Stimulated activated CD4-positive, alpha-beta T cell treated with anti-CD3 and anti-CD28 coated beads, TNF-alpha, amount 100 ng/mL, for 1 hour (primary cell): Measurements from ENCODE around the gene SPAG7.
A peak's percentile ranks its signal among the peaks of the same experiment; 100 is the strongest.

Experiments
- DNase-seq, 3 donors: peaks; one replicate each; pipeline ENCODE4 v3.0.0-alpha.2; 2020; ENCODE audit warnings: low read depth in 3 of 3, low spot score in 1 of 3

SPAG7 gene

DNA sequence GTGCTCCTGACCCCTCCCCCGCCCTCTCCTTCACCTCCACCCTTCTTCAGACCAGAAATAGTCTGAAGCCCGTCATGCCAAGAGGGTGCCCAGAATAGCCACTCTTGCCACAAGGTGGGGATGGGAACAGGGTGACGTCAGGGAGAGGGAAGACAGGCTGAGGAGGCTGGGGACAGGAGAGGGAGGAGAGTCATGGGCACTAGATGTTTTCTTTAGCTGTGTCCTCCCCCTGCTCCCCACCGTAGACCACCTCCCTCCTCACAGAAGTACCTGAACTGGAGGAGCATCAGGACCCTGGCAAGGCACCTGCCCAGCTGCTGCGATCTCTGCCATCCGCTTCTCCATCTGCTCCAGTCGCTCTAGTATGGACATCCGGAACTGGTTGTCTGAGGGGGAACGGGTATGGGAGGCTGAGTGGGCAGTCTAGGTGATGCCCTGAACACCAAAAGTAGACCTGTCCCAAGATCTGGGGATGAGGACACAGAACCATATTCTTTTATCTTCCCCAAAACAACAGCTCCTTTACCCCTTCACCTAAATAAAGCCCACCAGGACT is 6.6 kb upstream of the SPAG7 start:
- no peak for DNase-seq

GRCh38 chr17:4973256-4974114 is 5.9 kb upstream of the SPAG7 start:
- DNase-seq: no peak

DNA sequence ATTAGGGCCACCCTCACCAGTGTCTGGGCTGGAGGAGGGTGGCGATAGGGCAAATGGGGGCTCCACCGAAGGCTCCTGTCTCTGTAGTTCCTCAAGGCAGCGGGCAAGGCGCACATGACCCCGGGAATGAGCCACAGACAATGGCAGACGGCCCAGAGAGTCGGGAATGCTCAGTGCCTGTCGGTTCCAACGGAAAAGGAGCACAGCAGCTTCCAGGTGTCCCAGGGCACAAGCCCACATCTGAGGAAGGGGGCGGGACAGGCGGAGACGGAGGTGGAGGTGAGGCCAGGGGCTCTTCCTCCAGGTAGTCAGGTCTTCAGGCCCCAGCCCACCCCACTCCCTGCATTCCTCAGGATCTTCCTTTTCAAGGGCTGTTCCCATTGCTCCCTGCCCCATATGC is 5.1 kb upstream of the SPAG7 start:
- DNase-seq: no peak

GRCh38 chr17:4972322-4972721 is 4.7 kb upstream of the SPAG7 start:
- no peak for DNase-seq

DNA sequence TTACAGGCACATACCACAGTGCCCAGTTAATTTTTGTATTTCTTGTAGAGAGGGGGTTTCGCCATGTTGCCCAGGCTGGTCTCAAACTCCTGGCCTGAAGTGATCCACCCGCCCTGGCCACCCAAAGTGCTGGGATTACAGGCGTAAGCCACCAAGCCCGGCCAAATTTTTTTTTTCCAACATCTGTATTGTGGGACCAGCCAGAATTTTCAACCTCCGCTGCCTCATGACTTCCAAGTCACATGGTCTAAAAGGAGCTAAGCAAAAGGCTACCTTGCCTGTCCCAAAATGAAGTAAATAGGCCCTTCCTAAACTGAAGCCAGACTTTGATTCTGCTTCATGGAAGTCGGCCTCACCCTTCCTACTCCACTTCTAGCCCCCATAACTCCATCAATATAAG is 4.2 kb upstream of the SPAG7 start:
- no peak for DNase-seq

DNA sequence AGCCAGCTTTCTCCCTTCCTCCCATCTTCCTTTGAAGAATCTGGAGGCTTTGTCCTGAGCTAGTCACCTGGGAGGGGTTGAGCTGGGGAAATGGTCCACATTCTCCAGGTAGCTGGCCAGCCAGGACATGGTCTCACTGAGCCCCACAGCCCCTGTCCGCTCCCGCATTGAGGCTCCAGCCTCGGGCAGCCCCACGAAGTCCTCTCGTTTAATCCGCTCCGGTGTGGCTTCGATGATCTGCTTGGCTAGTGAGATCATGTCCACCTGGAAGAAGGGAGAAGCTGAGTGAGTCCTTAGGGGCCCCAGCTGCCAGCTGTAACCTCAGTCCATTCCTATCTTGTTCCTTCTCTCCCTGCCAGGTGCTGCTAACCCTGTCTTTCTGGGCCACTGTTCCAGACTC is 2.7 kb upstream of the SPAG7 start:
- no peak for DNase-seq

GRCh38 chr17:4969551-4970173 is 2.0 kb upstream of the SPAG7 start:
- peak in 1 of 3 donors; percentile 8 for DNase-seq

DNA sequence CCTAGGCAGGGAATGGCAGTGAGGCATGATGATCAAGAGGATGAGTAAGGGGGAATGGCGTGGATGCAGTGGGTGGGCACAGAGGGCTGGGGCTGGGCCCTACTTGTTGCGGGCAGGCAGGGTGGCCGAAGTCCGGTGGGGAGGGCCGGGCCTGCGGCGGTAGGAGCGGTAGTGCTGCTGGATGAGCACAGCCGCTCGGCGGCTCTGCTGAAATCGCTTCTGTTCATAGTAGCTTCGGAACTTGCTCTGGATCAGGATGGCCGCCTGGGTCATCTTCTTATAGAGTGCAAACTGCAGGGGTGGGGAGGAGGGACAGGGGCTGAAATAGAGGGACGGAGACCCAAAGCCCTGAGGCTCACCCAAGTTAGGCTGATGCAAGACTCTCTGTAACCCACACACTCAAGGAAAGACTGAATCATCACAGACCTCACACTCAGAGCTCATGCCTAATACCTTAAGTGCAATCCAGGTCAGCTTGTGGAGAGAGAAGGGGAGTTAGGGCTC is 1.5 kb upstream of the SPAG7 start:
- peak in 1 of 3 donors; percentile 29 for DNase-seq

DNA sequence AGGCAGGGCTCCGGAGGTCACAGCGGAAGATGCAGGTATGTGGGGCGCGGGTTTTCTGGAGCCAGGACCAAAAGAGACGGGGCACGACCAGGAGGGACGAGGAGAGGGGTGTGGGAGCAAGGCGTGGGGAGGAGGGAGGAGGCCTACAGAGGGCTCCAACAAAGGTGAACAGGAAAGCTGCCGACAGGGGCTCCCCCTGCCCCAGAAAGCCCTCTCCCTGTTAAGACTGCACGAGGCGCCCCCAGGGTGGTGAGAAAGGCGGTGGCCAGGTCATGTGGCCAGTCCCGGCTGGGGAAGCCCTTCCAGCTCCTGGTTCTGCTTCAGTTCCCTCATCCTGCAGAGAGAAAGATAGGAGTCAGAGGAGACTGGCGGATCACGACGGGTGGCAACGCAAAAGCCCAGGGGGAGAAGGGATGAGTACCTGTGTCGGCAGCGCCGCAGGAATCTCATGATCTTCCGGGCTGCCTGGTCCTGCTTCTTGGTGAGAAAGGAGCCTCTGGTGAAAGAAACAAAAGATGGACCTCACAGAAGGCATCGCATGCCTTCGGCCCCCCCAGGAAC is 949 bp upstream of the SPAG7 start:
- DNase-seq: peak in 1 of 3 donors; percentile 18

GRCh38 chr17:4966844-4967538 is 626 bp downstream of the SPAG7 start:
- DNase-seq: peak; percentile 75 to 93 (median 84)

- DNase-seq: no peak
Observed at GRCh38 chr17:4965311-4965986, 2.2 kb downstream of the SPAG7 start.

GRCh38 chr17:4960279-4960922 is 7.2 kb downstream of the SPAG7 start:
- no peak for DNase-seq

DNA sequence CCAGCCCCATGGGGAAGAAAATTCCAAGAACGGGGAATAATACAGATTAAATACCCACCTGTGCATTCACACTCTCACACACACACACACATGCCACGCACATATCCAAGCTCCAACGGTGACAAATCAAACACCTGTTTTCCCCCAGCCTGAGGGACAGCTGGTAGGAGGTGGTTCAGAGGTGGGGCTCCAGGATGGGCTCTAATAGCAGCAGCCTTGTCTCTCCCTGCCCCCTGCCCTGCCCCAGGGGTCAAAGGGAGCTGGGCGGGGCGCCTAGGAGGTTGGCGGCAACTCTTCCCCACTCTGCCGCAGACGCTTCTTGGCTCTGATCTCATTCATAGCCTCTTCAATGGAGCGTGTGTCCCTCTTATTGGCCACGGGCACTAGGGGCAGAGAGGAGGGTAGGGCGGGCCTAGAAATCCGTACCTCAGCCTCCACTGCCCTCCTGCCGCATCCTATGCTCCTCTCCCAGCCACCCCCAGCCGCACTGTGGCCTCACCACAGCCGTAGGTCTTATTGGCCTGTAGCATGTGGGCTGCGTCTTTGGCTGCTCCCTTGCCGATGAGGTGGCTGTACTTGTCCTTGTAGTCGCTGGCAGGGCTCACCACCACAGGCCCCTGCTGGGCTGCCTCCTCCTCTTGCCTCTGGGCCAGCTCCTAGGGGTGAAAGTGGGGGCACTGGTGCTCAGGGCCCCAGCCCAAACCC is 8.2 kb downstream of the SPAG7 start:
- DNase-seq: no peak

DNA sequence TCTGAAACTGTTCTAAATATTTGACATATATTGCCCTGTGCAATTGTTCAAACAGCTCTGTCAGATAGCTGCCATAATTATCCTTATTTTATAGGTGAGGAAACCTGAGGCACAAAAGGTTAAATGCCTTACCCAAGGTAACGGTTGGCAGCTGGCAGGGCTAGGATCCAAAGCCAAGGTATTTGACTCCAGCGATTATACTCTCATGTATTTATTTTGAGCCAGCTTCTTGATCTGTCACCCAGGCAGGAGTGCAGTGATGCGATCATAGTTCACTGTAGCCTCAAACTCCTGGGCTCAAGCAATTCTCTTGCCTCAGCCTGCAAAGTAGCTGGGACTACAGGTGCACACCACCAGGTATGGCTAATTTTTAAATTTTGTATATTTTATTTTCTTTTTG is 9.5 kb downstream of the SPAG7 start:
- DNase-seq: no peak

DNA sequence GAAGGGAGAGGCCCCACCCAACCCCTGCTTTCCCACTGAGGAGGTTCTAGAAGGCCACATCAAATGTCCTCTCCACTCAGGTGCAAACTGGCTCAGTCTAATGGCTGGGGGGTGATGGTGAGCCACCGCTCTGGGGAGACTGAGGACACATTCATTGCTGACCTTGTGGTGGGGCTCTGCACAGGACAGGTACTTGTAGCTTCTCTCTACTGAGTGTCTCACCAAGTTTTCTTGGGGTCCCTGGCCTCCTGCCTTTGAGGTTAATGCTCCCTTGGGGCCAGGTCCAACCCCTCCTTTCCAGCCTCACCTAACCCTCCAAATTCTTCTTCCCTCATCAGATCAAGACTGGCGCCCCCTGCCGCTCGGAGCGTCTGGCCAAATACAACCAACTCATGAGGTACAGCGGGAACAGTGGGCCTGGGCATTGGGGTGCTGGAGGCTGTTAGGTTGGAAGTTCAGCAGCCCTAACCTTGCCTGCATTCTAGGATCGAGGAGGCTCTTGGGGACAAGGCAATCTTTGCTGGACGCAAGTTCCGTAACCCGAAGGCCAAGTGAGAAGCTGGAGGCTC is 11.0 kb downstream of the SPAG7 start:
- DNase-seq: peak in 1 of 3 donors; percentile 41

- no peak for DNase-seq
Observed at GRCh38 chr17:4955091-4955490, 12.5 kb downstream of the SPAG7 start.

DNA sequence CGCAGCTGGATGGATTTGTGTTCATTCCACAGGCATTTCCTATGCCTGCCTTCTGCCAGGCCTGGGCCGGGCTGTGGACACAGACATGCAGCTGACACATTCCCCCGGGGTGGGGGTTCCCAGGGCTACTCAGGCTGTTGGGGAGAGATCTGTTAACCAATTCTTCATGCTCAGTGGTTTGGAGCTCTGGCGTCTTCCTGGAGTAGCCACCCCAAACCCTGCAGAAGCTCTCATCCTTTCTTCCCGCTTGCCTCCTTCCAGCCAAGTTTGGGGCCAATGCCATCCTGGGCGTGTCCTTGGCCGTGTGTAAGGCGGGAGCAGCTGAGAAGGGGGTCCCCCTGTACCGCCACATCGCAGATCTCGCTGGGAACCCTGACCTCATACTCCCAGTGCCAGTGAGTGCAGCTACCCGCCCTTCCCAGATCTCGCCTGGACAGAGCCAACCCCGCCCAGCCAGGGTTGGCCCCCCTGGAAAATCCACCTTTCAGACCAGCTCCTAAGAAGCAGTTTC is 14.1 kb downstream of the SPAG7 start:
- DNase-seq: no peak

- DNase-seq: no peak
Observed at GRCh38 chr17:4951486-4951885, 16.1 kb downstream of the SPAG7 start.

DNA sequence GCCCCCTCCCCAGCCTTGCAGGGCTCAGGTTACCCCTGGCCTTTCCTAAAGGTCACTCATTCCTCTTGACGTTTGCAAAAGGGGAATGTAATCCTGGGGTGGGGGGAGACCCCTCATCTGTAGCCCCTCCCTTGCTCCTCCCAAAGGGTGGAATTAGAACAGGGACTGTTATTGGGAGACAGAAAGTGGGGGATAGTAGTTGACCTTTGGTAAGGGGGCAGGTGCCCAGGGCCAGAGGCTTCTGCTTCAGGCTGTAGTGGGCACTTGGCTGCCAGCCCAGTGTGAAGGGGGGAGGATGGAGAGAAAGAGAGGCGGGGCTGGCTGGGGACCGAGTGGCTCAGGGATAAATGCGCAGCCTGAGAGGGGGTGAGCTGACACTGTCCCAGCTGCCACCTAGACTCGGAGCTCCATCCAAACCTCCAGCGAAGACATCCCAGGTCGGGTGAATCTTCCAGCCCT is 16.8 kb downstream of the SPAG7 start, which contains the start of gene ENO3:
Gene ENO3, plus strand, starts transcription at position 374 of the 459 bp plus-strand sequence. CDS start 711 bp downstream, outside the sequence.
- DNase-seq: no peak
